Vagina (tissue), 2 donors: Measurements from ENCODE around the gene RMI2.

ENCODE experiments used
- POLR2AphosphoS5 ChIP-seq, 2 donors: sonication (generic); formaldehyde crosslinking; IDR thresholded peaks; one replicate each; pipeline ENCODE4 v1.9.0; 2017; ENCODE audit warnings: antibody characterized with exemption in 2 of 2, mild to moderate bottlenecking in 2 of 2, low read depth in 1 of 2; ENCODE audit not compliant: insufficient read depth in 1 of 2
- TF ChIP-seq, protein P1 (sequence below), 3 experiments: fragments of 450-650 bp in 2 of 3; fragments of 200-600 bp in 1 of 3; sonication (generic) in 1 of 3; IDR thresholded peaks; one replicate each; pipeline ENCODE4 v1.5.1; 2017 to 2019; ENCODE audit warnings: antibody characterized with exemption in 3 of 3, mild to moderate bottlenecking in 2 of 3, moderate library complexity in 2 of 3

DNA sequence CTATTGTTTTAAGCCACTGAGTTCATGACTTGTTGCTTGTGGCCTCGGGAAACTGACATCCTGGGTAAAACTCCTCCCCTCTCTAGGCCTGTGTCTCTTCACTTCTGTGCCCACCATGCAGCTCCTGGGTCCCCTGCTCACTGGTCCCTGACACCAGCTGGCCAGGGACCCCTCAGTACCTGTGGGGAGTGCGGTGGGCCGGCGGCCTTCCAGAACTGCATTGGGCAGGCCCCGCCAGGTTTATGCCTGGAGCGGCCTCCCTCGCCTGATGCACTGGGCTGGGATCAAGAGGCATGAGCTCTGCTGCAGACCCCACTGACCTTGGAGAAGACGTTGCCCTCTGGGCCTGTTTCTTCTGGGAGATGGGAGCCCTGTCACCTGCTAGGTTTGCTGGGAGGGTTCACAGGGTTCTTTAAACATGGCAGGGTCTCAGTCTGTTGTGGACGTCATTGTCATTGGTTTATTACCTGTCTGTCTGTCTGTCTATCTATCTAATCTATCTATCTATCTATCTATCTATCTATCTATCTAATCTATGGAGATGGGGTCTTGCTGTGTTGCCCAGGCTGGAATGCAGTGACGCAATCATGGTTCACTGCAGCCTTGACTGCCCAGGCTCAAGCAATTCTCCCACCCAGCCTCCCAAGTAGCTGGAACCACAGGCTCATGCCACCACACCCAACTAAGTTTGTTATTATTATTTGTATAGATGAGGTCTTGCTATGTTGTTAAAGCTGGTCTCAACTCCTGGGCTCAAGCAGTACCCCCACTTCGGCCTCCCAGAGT, 21.5 kb upstream of the RMI2 start:
- TF ChIP-seq, protein P1, sequence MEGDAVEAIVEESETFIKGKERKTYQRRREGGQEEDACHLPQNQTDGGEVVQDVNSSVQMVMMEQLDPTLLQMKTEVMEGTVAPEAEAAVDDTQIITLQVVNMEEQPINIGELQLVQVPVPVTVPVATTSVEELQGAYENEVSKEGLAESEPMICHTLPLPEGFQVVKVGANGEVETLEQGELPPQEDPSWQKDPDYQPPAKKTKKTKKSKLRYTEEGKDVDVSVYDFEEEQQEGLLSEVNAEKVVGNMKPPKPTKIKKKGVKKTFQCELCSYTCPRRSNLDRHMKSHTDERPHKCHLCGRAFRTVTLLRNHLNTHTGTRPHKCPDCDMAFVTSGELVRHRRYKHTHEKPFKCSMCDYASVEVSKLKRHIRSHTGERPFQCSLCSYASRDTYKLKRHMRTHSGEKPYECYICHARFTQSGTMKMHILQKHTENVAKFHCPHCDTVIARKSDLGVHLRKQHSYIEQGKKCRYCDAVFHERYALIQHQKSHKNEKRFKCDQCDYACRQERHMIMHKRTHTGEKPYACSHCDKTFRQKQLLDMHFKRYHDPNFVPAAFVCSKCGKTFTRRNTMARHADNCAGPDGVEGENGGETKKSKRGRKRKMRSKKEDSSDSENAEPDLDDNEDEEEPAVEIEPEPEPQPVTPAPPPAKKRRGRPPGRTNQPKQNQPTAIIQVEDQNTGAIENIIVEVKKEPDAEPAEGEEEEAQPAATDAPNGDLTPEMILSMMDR (IDR thresholded peaks at IDR 0.05) = no peak
- no peak for TF ChIP-seq POLR2AphosphoS5 (IDR thresholded peaks at IDR 0.05; ENCODE audit: insufficient read depth in 1 of 2, low read depth in 1 of 2)
